Prostate gland (tissue), 2 donors: ENCODE data around the gene RYR1.

Experiments
- POLR2A ChIP-seq: fragments of 450-650 bp; IDR thresholded peaks from one replicate; pipeline ENCODE4 v1.6.1; 2016; ENCODE audit warnings: antibody characterized with exemption, mild to moderate bottlenecking
- POLR2AphosphoS5 ChIP-seq: sonication (generic); formaldehyde crosslinking; IDR thresholded peaks from one replicate; pipeline ENCODE4 v1.6.1; 2017; ENCODE audit warnings: antibody characterized with exemption
- TF ChIP-seq, protein P1 (sequence below), 4 experiments: fragments of 200-600 bp in 2 of 4; fragments of 450-650 bp in 2 of 4; sonication (generic) in 2 of 4; IDR thresholded peaks; 1 replicate in 3 of 4; 2 replicates in 1 of 4; pipeline ENCODE4 v1.5.1; 2016 to 2019; ENCODE audit warnings: antibody characterized with exemption in 4 of 4, mild to moderate bottlenecking in 2 of 4, moderate library complexity in 2 of 4

GRCh38 chr19:38405276-38405675 lies 28.2 kb upstream of the RYR1 start:
- TF ChIP-seq, protein P1, sequence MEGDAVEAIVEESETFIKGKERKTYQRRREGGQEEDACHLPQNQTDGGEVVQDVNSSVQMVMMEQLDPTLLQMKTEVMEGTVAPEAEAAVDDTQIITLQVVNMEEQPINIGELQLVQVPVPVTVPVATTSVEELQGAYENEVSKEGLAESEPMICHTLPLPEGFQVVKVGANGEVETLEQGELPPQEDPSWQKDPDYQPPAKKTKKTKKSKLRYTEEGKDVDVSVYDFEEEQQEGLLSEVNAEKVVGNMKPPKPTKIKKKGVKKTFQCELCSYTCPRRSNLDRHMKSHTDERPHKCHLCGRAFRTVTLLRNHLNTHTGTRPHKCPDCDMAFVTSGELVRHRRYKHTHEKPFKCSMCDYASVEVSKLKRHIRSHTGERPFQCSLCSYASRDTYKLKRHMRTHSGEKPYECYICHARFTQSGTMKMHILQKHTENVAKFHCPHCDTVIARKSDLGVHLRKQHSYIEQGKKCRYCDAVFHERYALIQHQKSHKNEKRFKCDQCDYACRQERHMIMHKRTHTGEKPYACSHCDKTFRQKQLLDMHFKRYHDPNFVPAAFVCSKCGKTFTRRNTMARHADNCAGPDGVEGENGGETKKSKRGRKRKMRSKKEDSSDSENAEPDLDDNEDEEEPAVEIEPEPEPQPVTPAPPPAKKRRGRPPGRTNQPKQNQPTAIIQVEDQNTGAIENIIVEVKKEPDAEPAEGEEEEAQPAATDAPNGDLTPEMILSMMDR (IDR thresholded peaks at IDR 0.05), result no peak
- no peak for TF ChIP-seq POLR2A
- no peak for TF ChIP-seq POLR2AphosphoS5
